Colonic mucosa (tissue), 4 donors: ENCODE data around the gene TOMM40. TPM values are rescaled to one million over a fixed set of nuclear protein-coding genes. Genes with fewer than 3 reads are reported as not detected.
A peak's percentile ranks its signal among the peaks of the same experiment; 100 is the strongest.
"Not testable (repeated sequence)": the region's sequence is repeated elsewhere in the genome, so short reads cannot be mapped to it uniquely, and the experiment has no call there.

ENCODE experiments used
- DNase-seq: peaks from one replicate; pipeline ENCODE4 v3.0.0-alpha.2; 2020
- H3K27ac ChIP-seq: fragments of 200-600 bp; one replicate; pipeline ENCODE4 v1.8.0; 2021
- H3K27me3 ChIP-seq: fragments of 200-600 bp; one replicate; pipeline ENCODE4 v1.8.0; 2021
- H3K36me3 ChIP-seq: fragments of 200-600 bp; one replicate; pipeline ENCODE4 v1.8.0; 2021
- H3K4me1 ChIP-seq: fragments of 200-600 bp; one replicate; pipeline ENCODE4 v1.8.0; 2021; ENCODE audit warnings: mild to moderate bottlenecking
- H3K4me3 ChIP-seq: fragments of 200-600 bp; one replicate; pipeline ENCODE4 v1.8.0; 2021
- H3K9ac ChIP-seq, 2 donors: one replicate each; pipeline ENCODE4 v1.7.0; 2013; ENCODE audit warnings: control low read depth in 2 of 2, low read depth in 2 of 2, low read length in 2 of 2
- H3K9me3 ChIP-seq: fragments of 200-600 bp; one replicate; pipeline ENCODE4 v1.8.0; 2021
- intact Hi-C: fragments of 100-400 bp; cut with DNase I; formaldehyde crosslinking; loops from one replicate; pipeline ENCODE4 v1.14.1; 2022
- total RNA-seq, 2 donors: library from RNA; stranded (reverse); fragmentation: NEBNext Ultra II Directional in 1 of 2; extraction: Animal tissue kit (Norgen Biotek cat#: 25700) in 1 of 2; gene quantifications; one replicate each; pipeline ENCODE4 v1.2.1, GENCODE V29; 2021
- TF ChIP-seq, protein P1 (sequence below): fragments of 200-600 bp; IDR thresholded peaks from one replicate; pipeline ENCODE4 v1.8.0; 2022; ENCODE audit warnings: antibody characterized with exemption, mild to moderate bottlenecking
- donor health status: healthy.
- donor health status: DM: no; HTN: no; CAD: no.
- donor health status: DM: no; HTN: no; CAD: no.

Gene TOMM40
- total RNA-seq, 2 donors from 2014 or later: 60.0 to 167 TPM

DNA sequence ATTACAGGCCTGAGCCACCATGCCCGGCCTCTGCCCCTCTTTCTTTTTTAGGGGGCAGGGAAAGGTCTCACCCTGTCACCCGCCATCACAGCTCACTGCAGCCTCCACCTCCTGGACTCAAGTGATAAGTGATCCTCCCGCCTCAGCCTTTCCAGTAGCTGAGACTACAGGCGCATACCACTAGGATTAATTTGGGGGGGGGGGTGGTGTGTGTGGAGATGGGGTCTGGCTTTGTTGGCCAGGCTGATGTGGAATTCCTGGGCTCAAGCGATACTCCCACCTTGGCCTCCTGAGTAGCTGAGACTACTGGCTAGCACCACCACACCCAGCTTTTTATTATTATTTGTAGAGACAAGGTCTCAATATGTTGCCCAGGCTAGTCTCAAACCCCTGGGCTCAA is 18.7 kb downstream of the TOMM40 start:
- intact Hi-C loops: no loop called here
- no peak for DNase-seq
- Histone ChIP-seq H3K36me3 (no peaks in the 10 kb centered on the region), H3K9ac (no peak overlapping the region), H3K4me1 (no peaks in the 10 kb centered on the region), H3K27ac (no peak overlapping the region), H3K4me3 (no peak overlapping the region), H3K9me3 (no peaks in the 10 kb centered on the region), H3K27me3 (peaks cover 8% of the 10 kb centered on the region)
- TF ChIP-seq, protein P1, sequence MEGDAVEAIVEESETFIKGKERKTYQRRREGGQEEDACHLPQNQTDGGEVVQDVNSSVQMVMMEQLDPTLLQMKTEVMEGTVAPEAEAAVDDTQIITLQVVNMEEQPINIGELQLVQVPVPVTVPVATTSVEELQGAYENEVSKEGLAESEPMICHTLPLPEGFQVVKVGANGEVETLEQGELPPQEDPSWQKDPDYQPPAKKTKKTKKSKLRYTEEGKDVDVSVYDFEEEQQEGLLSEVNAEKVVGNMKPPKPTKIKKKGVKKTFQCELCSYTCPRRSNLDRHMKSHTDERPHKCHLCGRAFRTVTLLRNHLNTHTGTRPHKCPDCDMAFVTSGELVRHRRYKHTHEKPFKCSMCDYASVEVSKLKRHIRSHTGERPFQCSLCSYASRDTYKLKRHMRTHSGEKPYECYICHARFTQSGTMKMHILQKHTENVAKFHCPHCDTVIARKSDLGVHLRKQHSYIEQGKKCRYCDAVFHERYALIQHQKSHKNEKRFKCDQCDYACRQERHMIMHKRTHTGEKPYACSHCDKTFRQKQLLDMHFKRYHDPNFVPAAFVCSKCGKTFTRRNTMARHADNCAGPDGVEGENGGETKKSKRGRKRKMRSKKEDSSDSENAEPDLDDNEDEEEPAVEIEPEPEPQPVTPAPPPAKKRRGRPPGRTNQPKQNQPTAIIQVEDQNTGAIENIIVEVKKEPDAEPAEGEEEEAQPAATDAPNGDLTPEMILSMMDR: no peak

DNA sequence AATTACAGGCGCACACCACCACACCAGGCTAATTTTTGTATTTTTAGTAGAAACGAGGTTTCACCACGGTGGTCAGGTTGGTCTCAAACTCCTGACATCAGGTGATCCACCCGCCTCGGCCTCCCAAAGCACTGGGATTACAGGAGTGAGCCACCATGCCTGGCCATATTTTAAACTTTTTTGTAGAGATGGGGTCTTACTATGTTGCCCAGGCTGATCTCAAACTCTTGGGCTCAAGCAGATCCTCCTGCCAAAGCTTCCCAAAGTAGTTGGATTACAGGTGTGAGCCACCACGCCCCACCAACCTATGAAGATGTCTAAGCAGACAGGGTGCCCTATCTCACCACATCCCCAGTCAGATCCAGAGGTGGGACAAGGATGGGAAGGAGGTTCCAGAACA is 20.8 kb downstream of the TOMM40 start:
- DNase-seq, H3K9ac ChIP-seq, H3K27ac ChIP-seq, H3K9me3 ChIP-seq, H3K27me3 ChIP-seq, H3K4me3 ChIP-seq, intact Hi-C loops, H3K36me3 ChIP-seq, H3K4me1 ChIP-seq: not testable (repeated sequence)

DNA sequence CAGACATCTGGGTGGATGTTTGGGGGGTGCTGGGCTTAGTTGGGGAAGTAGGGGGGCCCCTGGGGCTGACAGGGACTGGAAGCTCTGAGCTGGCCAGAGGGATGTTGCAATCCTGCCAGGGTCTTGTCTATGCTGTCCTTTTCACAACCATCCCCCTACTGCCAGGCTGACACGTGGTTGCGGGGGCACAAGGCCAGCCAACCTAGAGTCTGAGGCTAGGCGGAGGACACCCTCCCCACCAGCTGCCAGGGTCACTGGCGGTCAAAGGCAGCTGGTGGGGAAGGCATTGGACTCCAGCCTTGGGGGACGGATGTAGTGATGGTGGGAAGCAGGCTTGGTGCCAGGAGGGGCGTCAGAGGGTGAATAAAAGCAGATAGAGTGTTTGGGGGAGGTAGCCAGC is 21.8 kb downstream of the TOMM40 start:
- Histone ChIP-seq H3K9ac (no peak overlapping the region), H3K36me3 (no peaks in the 10 kb centered on the region), H3K4me1 (no peaks in the 10 kb centered on the region), H3K27ac (no peak overlapping the region), H3K9me3 (no peaks in the 10 kb centered on the region), H3K4me3 (no peak overlapping the region), H3K27me3 (no peaks in the 10 kb centered on the region)
- TF ChIP-seq, protein P1: no peak
- DNase-seq: no peak
- intact Hi-C loops: no loop called here

DNA sequence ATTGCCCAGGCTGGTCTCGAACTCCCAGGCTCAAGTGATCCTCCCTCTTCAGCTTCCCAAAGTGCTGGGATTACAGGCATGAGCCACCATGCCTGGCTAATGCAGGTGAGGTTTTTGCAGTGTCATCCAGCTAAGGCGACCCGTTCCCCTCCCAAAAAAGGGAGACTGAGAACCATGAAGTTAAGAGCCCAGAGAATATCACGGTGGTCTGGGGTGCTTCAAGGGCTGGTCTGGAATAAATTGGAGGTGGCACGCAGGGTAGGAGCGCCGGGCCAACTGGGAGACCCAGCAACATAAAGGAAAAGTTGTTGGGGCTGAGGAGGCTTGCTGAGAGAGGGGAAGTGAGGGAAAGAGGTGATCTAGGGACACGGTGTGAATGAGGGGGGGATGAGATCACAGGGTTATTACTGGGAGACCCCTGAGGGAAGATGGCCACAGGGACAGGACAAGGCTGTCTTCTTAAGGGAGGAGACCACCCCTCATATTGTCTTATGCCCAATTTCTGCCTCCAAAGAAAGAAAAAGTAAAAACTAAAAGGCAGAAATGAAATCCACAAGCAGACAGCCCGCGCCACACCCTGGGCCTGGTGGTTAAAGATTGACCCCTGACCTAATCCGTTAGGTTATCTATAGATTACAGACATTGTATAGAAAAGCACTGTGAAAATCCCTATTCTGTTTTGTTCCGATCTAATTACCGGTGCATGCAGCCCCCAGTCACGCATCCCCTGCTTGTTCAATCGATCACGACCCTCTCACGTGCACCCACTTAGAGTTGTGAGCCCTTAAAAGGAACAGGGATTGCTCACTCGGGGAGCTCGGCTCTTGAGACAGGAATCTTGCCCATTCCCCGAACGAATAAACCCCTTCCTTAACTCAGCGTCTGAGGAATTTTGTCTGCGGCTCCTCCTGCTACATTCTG is 22.7 kb downstream of the TOMM40 start:
- H3K27ac ChIP-seq, H3K9ac ChIP-seq, DNase-seq, intact Hi-C loops, H3K36me3 ChIP-seq, H3K9me3 ChIP-seq, H3K4me3 ChIP-seq, H3K4me1 ChIP-seq, H3K27me3 ChIP-seq: not testable (repeated sequence)

DNA sequence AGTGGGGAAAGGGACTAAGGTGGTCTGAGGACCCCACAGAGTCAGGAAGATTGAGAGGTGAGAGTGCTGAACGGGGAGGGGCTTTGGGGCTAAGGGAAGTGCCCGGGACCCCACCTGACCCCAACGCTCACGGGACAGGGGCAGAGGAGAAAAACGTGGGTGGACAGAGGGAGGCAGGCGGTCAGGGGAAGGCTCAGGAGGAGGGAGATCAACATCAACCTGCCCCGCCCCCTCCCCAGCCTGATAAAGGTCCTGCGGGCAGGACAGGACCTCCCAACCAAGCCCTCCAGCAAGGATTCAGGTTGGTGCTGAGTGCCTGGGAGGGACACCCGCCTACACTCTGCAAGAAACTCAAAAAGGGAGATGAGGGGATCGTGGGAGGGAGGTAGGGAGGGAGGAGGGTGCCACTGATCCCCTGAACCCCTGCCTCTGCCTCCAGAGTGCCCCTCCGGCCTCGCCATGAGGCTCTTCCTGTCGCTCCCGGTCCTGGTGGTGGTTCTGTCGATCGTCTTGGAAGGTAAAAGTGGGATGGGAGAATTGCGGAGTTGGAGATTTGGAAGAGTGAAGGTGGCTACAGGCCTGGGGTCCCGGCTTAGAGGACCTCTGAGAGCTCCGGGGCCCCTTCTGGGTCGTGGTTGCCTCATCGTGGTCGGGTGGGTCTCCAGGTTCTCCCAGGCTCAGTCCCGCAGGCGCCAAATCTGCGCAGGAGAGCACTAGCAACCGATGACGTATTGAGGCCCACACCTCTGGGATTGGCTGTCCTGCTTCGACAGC is 23.6 kb downstream of the TOMM40 start, which contains the start of gene APOC1:
TSS of gene APOC1 (plus strand) at position 176 of the 774 bp plus-strand sequence. CDS start at position 460, 284 bp downstream.
- H3K9me3 ChIP-seq, H3K4me1 ChIP-seq, H3K27ac ChIP-seq, H3K27me3 ChIP-seq, H3K36me3 ChIP-seq, intact Hi-C loops: not testable (repeated sequence)
- Histone ChIP-seq H3K9ac (peak within 1 kb of the TSS; percentile 14 to 47), H3K4me3 (peak within 1 kb of the TSS; percentile 48)
- peak; percentile 86 for DNase-seq

DNA sequence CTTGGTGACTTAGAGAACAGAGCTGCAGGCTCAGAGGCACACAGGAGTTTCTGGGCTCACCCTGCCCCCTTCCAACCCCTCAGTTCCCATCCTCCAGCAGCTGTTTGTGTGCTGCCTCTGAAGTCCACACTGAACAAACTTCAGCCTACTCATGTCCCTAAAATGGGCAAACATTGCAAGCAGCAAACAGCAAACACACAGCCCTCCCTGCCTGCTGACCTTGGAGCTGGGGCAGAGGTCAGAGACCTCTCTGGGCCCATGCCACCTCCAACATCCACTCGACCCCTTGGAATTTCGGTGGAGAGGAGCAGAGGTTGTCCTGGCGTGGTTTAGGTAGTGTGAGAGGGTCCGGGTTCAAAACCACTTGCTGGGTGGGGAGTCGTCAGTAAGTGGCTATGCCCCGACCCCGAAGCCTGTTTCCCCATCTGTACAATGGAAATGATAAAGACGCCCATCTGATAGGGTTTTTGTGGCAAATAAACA is 33.2 kb downstream of the TOMM40 start:
- H3K4me3 ChIP-seq: no peak overlapping the region
- no peaks in the 10 kb centered on the region for H3K27me3 ChIP-seq
- no peak for DNase-seq
- TF ChIP-seq, protein P1: no peak
- H3K9me3 ChIP-seq: no peaks in the 10 kb centered on the region
- H3K36me3 ChIP-seq: no peaks in the 10 kb centered on the region
- no peak overlapping the region for H3K9ac ChIP-seq
- intact Hi-C loops: no loop called here
- no peaks in the 10 kb centered on the region for H3K4me1 ChIP-seq
- peak overlapping the region; percentile 13 for H3K27ac ChIP-seq
